Activated T-helper 1 cell treated with anti-CD3 and anti-CD28 coated beads, Interleukin-12 subunit alpha, Interleukin-12 subunit beta, Interleukin-2, Interleukin-4 antibody, amounts not matched to agents 30 ng/mL and 10 ng/mL and 1 ng/mL, durations not matched to agents 14 hours and 24 hours and 36 hours (primary cell): Measurements from ENCODE around the gene RILPL2. TPM values are rescaled to one million over a fixed set of nuclear protein-coding genes. Genes with fewer than 3 reads are reported as not detected.
"Not testable (repeated sequence)": the region's sequence is repeated elsewhere in the genome, so short reads cannot be mapped to it uniquely, and the experiment has no call there.

ENCODE experiments used
- DNase-seq: peaks from one replicate; pipeline ENCODE4 v3.0.0; 2021; ENCODE audit warnings: low spot score
- H3K27ac Mint-ChIP-seq: one replicate; pipeline ENCODE4 v1.8.0; 2021; ENCODE audit warnings: mild to moderate bottlenecking, mixed read lengths
- H3K27me3 Mint-ChIP-seq: one replicate; pipeline ENCODE4 v1.8.0; 2022; ENCODE audit warnings: mild to moderate bottlenecking, moderate library complexity, mixed read lengths; ENCODE audit not compliant: insufficient read depth
- H3K36me3 Mint-ChIP-seq: one replicate; pipeline ENCODE4 v1.8.0; 2021; ENCODE audit warnings: low read depth, mixed read lengths
- H3K4me1 Mint-ChIP-seq: one replicate; pipeline ENCODE4 v1.8.0; 2021; ENCODE audit warnings: low read depth, mixed read lengths
- H3K4me3 Mint-ChIP-seq: one replicate; pipeline ENCODE4 v1.8.0; 2021; ENCODE audit warnings: mild to moderate bottlenecking, moderate library complexity, mixed read lengths
- H3K9me3 Mint-ChIP-seq: one replicate; pipeline ENCODE4 v1.8.0; 2021; ENCODE audit warnings: mixed read lengths
- intact Hi-C: fragments of 100-400 bp; cut with micrococcal nuclease; formaldehyde crosslinking; loops from one replicate; pipeline ENCODE4 v1.15.1; 2024
- total RNA-seq: library from RNA; stranded (reverse); gene quantifications from 2 replicates; pipeline ENCODE4 v1.2.3, GENCODE V29; 2022

RILPL2 gene
- total RNA-seq, 1 donor from 2014 or later: 20.1 TPM

DNA sequence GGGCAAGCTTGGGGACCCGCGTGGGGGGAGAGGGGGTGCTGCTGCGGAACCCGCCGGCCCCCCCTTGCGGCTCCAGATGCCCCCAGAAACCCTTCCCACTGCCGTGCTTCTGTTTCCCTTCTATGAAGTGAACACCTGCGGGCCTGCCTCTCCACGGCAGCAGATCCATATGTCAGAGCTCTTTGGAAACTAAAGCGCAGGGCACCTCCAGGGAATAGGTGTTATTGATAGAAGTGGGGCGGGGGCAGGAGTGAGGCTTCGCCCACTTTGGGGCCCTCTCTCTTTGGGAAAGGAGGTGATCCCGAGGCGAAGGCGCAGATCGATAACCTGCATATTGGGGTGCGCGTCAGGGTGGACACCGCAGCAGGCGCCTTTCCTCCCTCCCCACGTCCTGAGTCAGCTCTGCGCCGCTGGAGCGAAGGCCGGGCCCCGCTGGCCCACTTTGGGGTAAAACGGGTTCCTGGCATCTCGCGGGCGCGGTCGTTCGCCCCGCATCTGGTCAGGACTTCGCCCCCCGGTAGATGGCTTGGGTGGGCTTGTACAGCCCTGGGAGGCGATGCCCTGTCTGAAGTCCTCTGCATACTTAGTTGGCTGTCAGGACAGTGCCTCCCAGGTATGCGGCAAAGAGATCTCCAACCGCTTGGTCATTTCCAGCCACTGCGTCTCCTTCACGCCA is 52.0 kb downstream of the RILPL2 start:
- peak overlapping the region; percentile 44 for H3K27ac Mint-ChIP-seq
- no peak for DNase-seq
- peak overlapping the region; percentile 94 for H3K4me3 Mint-ChIP-seq
- intact Hi-C loops: loop anchor here (1.0 to 5.0 kb wide), 4 partner anchors 19 to 200 kb away; partner anchors contain the start of genes MPHOSPH9, MTRFR, RILPL1 and TMED2
- H3K9me3 Mint-ChIP-seq: no peaks in the 10 kb centered on the region
- no peaks in the 10 kb centered on the region for H3K27me3 Mint-ChIP-seq
- no peaks in the 10 kb centered on the region for H3K36me3 Mint-ChIP-seq
- peaks cover 24% of the 10 kb centered on the region for H3K4me1 Mint-ChIP-seq

DNA sequence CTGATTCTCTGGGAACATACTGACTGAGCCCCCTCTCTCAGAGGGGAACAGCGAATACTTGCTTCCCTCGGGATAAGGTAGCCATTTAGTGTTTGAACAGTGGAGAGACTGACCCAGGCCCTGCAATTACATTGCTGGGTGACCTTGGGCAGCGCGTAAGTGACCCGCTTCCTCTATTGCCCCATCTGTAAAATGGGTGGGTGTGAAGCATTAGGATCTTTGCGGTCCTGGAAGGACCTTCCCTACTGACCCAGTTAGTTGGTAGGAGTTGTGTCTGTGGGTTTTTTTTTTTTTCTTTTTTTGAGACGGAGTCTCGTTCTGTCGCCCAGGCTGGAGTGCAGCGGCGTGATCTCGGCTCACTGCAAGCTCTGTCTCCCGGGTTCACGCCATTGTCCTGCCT is 53.8 kb downstream of the RILPL2 start:
- Mint-ChIP-seq H3K4me3 (peak overlapping the region; percentile 72), H3K4me1 (peaks cover 16% of the 10 kb centered on the region), H3K27me3 (no peaks in the 10 kb centered on the region), H3K27ac (no peak overlapping the region), H3K9me3 (no peaks in the 10 kb centered on the region), H3K36me3 (no peaks in the 10 kb centered on the region)
- intact Hi-C loops: loop anchor here (1.0 to 5.0 kb wide), 3 partner anchors 54 to 150 kb away; partner anchors contain the start of genes CDK2AP1, RILPL1 and RILPL2
- DNase-seq: no peak

DNA sequence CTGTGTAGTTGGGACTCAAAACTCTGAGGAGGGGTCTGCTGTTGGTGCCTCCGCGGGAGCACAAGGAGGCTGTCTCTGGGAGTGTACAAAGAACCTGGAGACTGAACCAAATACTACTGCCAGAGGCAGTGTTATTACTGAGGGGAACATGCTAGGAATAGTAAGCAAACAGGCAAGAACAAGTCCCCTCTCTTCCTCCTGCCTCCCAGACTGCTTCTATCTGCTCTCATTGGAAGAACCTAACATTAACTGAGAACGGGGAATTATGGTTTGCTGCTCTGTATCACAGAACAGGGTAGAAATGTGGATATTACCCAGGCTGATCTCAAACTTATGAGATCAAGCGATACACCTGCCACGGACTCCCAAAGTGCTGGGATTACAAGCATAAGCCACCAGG is 57.1 kb downstream of the RILPL2 start:
- intact Hi-C loops: no loop called here
- no peak overlapping the region for H3K4me3 Mint-ChIP-seq
- H3K4me1 Mint-ChIP-seq: peaks cover 5% of the 10 kb centered on the region
- no peaks in the 10 kb centered on the region for H3K36me3 Mint-ChIP-seq
- H3K27me3 Mint-ChIP-seq: no peaks in the 10 kb centered on the region
- no peak overlapping the region for H3K27ac Mint-ChIP-seq
- H3K9me3 Mint-ChIP-seq: no peaks in the 10 kb centered on the region
- DNase-seq: no peak

DNA sequence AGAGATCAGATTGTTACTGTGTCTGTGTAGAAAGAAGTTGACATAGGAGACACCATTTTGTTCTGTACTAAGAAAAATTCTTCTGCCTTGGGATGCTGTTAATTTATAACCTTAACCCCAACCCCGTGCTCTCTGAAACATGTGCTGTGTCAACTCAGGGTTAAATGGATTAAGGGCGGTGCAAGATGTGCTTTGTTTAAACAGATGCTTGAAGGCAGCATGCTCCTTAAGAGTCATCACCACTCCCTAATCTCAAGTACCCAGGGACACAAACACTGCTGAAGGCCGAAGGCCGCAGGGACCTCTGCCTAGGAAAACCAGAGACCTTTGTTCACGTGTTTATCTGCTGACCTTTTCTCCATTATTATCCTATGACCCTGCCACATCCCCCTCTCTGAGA is 64.1 kb downstream of the RILPL2 start:
- H3K36me3 Mint-ChIP-seq, H3K9me3 Mint-ChIP-seq, H3K27me3 Mint-ChIP-seq, H3K4me3 Mint-ChIP-seq, DNase-seq, intact Hi-C loops, H3K4me1 Mint-ChIP-seq, H3K27ac Mint-ChIP-seq: not testable (repeated sequence)

DNA sequence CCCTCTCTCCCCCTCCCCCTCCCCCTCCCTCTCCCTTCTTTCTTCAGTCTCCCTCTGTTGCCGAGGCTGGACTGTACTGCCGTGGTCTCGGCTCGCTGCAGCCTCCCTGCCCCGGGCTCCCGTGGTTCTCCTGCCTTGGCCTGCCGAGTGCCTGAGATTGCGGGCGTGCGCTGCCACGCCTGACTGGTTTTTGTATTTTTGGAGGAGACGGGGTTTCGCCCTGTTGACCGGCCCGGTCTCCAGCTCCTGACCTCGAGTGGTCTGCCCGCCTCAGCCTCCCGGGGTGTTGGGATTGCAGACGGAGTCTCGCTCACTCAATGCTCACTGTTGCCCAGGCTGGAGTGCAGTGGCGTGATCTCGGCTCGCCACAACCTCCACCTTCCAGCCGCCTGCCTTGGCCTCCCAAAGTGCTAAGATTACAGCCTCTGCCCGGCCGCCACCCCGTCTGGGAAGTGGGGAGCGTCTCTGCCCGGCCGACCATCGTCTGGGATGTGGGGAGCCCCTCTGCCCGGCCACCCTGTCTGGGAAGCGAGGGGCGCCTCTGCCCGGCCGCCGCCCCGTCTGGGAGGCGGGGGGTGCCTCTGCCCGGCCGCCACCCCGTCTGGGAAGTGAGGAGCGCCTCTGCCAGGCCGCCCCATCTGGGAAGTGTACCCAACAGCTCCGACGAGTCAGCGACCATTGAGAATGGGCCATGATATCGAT is 64.7 kb downstream of the RILPL2 start:
- H3K27ac Mint-ChIP-seq, H3K4me3 Mint-ChIP-seq, H3K27me3 Mint-ChIP-seq, H3K9me3 Mint-ChIP-seq, H3K4me1 Mint-ChIP-seq, H3K36me3 Mint-ChIP-seq, DNase-seq, intact Hi-C loops: not testable (repeated sequence)

DNA sequence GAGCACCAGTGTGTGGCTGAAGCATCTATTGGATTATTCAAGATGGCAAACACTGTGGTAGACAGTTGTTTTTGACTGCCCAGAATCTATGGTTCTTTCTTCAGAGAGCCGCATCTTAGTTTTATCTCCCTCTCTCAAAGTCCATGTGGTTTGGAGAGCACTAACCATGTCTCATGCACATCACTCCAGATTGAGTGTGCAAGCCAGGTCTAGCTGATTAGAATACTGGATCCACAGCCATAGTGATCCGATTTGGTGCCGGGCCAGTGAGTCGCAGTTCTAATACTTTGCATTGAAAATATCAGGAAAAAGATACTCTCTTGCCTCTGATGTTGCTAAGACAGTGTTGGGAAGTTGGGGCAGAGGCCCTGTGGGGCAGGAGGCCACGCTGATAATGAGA is 67.3 kb downstream of the RILPL2 start:
- Mint-ChIP-seq H3K4me1 (peaks cover 8% of the 10 kb centered on the region), H3K36me3 (no peaks in the 10 kb centered on the region), H3K27me3 (no peaks in the 10 kb centered on the region), H3K27ac (no peak overlapping the region), H3K4me3 (no peak overlapping the region), H3K9me3 (no peaks in the 10 kb centered on the region)
- DNase-seq: no peak
- intact Hi-C loops: loop anchor here (5.0 kb wide), 1 partner anchor 617 kb away; the partner anchor contains the start of gene DENR

DNA sequence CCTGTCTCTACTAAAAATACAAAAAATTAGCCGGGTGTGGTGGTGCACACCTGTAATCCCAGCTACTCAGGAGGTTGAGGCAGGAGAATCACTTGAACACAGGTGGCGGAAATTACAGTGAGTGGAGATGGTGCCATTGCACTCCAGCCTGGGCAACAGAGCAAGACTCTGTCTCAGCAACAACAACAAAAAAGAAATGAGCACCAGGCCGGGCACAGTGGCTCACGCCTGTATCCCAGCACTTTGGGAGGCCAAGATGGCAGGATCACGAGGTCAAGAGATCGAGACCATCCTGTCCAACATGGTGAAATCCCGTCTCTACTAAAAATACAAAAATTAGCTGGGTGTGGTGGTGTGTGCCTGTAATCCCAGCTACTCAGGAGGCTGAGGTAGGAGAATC is 68.1 kb downstream of the RILPL2 start:
- not testable (repeated sequence) for H3K9me3 Mint-ChIP-seq, H3K4me3 Mint-ChIP-seq, H3K27ac Mint-ChIP-seq, H3K36me3 Mint-ChIP-seq, DNase-seq, H3K27me3 Mint-ChIP-seq
- intact Hi-C loops: loop anchor here (5.0 kb wide), 1 partner anchor 616 kb away; the partner anchor contains the start of gene DENR
- H3K4me1 Mint-ChIP-seq: peaks cover 13% of the 10 kb centered on the region

DNA sequence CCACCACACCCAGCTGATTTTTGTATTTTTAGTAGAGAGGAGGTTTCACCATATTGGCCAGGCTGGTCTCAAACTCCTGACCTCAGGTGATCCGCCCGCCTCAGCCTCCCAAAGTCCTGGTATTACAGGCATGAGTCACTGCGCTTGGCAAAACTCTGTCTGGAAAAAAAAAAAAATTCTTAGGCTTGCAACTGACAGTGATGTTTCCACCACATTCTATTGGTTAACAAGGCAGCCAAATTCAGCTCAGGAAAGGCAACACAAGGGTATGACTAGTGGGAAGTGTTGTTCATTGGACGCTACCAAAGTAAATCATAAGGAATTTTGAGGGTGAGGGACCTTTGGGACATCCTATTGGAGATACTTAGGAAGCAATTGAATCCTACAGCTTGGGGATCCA is 69.0 kb downstream of the RILPL2 start:
- DNase-seq: no peak
- Mint-ChIP-seq H3K27ac (no peak overlapping the region), H3K4me3 (no peak overlapping the region), H3K36me3 (no peaks in the 10 kb centered on the region), H3K4me1 (peaks cover 19% of the 10 kb centered on the region), H3K27me3 (no peaks in the 10 kb centered on the region), H3K9me3 (no peaks in the 10 kb centered on the region)
- intact Hi-C loops: loop anchor here (5.0 kb wide), 1 partner anchor 615 kb away; the partner anchor contains the start of gene DENR

Other genes with a start within 250 kb of the RILPL2 start
- 87.3 and 89.9 TPM in 2 replicates for gene MPHOSPH9, start 203.5 kb downstream of the RILPL2 start, total RNA-seq
- 32.6 and 34.2 TPM in 2 replicates for gene MTRFR, start 203.2 kb downstream of the RILPL2 start, total RNA-seq
- gene CDK2AP1, start 164.8 kb downstream of the RILPL2 start, total RNA-seq: 70.8 and 72.5 TPM in 2 replicates
- gene SBNO1, start 71.8 kb downstream of the RILPL2 start, total RNA-seq: 51.6 and 52.8 TPM in 2 replicates
- 69.1 and 70.1 TPM in 2 replicates for gene KMT5A, start 52.6 kb downstream of the RILPL2 start, total RNA-seq
- gene SNRNP35, start 21.5 kb upstream of the RILPL2 start, total RNA-seq: 31.5 and 34.5 TPM in 2 replicates
- 4.4 and 4.5 TPM in 2 replicates for gene RILPL1, start 97.0 kb upstream of the RILPL2 start, total RNA-seq
- gene TMED2, start 147.9 kb upstream of the RILPL2 start, total RNA-seq: 201 and 206 TPM in 2 replicates
- gene DDX55, start 165.4 kb upstream of the RILPL2 start, total RNA-seq: 72.1 and 72.3 TPM in 2 replicates
- 74.8 and 76.5 TPM in 2 replicates for gene EIF2B1, start 197.0 kb upstream of the RILPL2 start, total RNA-seq
- 65.8 and 66.1 TPM in 2 replicates for gene GTF2H3, start 197.1 kb upstream of the RILPL2 start, total RNA-seq
- 2.8 and 3.0 TPM in 2 replicates for gene TCTN2, start 234.4 kb upstream of the RILPL2 start, total RNA-seq